GM18873 (cell line): ENCODE measurements around the gene ACSL1.

ENCODE experiments used
- ATAC-seq: cut with Tn5 transposase; IDR thresholded peaks from one replicate; pipeline ENCODE4 v1.9.1; 2021; ENCODE audit warnings: mild to moderate bottlenecking, moderate library complexity, moderate number of reproducible peaks; ENCODE audit not compliant: unreplicated experiment, low FRiP score

Gene ACSL1

GRCh38 chr4:184814686-184815045, 11.1 kb downstream of the ACSL1 start:
- no peak for ATAC-seq

- no peak for ATAC-seq
Measured at GRCh38 chr4:184812651-184813181, 13.1 kb downstream of the ACSL1 start.

- ATAC-seq, result no peak
Measured at GRCh38 chr4:184812199-184812542, 13.6 kb downstream of the ACSL1 start.

- ATAC-seq, result no peak
Measured at GRCh38 chr4:184811526-184812198, 14.1 kb downstream of the ACSL1 start.

GRCh38 chr4:184810720-184811119, 15.0 kb downstream of the ACSL1 start:
- ATAC-seq, result no peak

GRCh38 chr4:184808713-184809050, 17.1 kb downstream of the ACSL1 start:
- no peak for ATAC-seq

GRCh38 chr4:184807797-184808712, 17.7 kb downstream of the ACSL1 start:
- ATAC-seq, result no peak

GRCh38 chr4:184807256-184807655, 18.5 kb downstream of the ACSL1 start:
- ATAC-seq, result no peak

GRCh38 chr4:184806711-184807110, 19.1 kb downstream of the ACSL1 start:
- no peak for ATAC-seq

- no peak for ATAC-seq
Measured at GRCh38 chr4:184806229-184806550, 19.6 kb downstream of the ACSL1 start.

- no peak for ATAC-seq
Measured at GRCh38 chr4:184805462-184806228, 20.1 kb downstream of the ACSL1 start.

- ATAC-seq, result no peak
Measured at GRCh38 chr4:184804621-184805020, 21.1 kb downstream of the ACSL1 start.

- no peak for ATAC-seq
Measured at GRCh38 chr4:184803874-184804273, 21.9 kb downstream of the ACSL1 start.

- ATAC-seq, result no peak
Measured at GRCh38 chr4:184803133-184803532, 22.6 kb downstream of the ACSL1 start.

GRCh38 chr4:184802697-184803015, 23.1 kb downstream of the ACSL1 start:
- no peak for ATAC-seq

- no peak for ATAC-seq
Measured at GRCh38 chr4:184801781-184802696, 23.7 kb downstream of the ACSL1 start.

GRCh38 chr4:184798504-184798903, 27.3 kb downstream of the ACSL1 start:
- ATAC-seq, result no peak

- no peak for ATAC-seq
Measured at GRCh38 chr4:184796906-184797305, 28.9 kb downstream of the ACSL1 start.

- no peak for ATAC-seq
Measured at GRCh38 chr4:184795214-184795844, 30.4 kb downstream of the ACSL1 start.

- no peak for ATAC-seq
Measured at GRCh38 chr4:184794470-184794869, 31.3 kb downstream of the ACSL1 start.
